ENCODE results near the gene SORT1. TPM values are rescaled to one million over a fixed set of nuclear protein-coding genes. Genes with fewer than 3 reads are reported as not detected.
"Not testable (repeated sequence)": the region's sequence is repeated elsewhere in the genome, so short reads cannot be mapped to it uniquely, and the experiment has no call there.

Gene SORT1
- total RNA-seq, 1 donor from 2014 or later: 117 TPM

- DNase-seq: peak; percentile 75
- intact Hi-C loops (cut with micrococcal nuclease): no loop called here
- peak; percentile 90 for ATAC-seq
These were observed 90.3 kb downstream of the SORT1 start for GRCh38 chr1:109307274-109308021.

GRCh38 chr1:109306832-109307273, 90.9 kb downstream of the SORT1 start, which contains the start of gene MYBPHL:
MYBPHL (minus strand) TSS chr1:109307011; CDS start chr1:109306991, 20 bp downstream.
- ATAC-seq: peak; percentile 3

GRCh38 chr1:109305991-109306390, 91.7 kb downstream of the SORT1 start:
- ATAC-seq; DNase-seq; intact Hi-C loops (cut with micrococcal nuclease): not testable (repeated sequence)

More at GRCh38 chr1:109306832-109307273, 90.9 kb downstream of the SORT1 start, which contains the start of gene MYBPHL:
- DNase-seq: no peak
- intact Hi-C loops (cut with micrococcal nuclease): no loop called here

- ATAC-seq: peak; percentile 34
These were observed 93.3 kb downstream of the SORT1 start for GRCh38 chr1:109304226-109304920.

GRCh38 chr1:109301874-109302273, 95.8 kb downstream of the SORT1 start:
- no peak for ATAC-seq
- intact Hi-C loops (cut with micrococcal nuclease): no loop called here
- no peak for DNase-seq

More at GRCh38 chr1:109304226-109304920, 93.3 kb downstream of the SORT1 start:
- intact Hi-C loops (cut with micrococcal nuclease): no loop called here
- peak; percentile 45 for DNase-seq

- DNase-seq (no peak), ATAC-seq (no peak)
- intact Hi-C loops (cut with micrococcal nuclease): no loop called here
These were observed 97.0 kb downstream of the SORT1 start for GRCh38 chr1:109300650-109301151.

- DNase-seq (peak; percentile 76), ATAC-seq (peak; percentile 79)
- intact Hi-C loops (cut with micrococcal nuclease): no loop called here
These were observed 98.0 kb downstream of the SORT1 start for GRCh38 chr1:109299558-109300343.

GRCh38 chr1:109298666-109299557, 98.8 kb downstream of the SORT1 start:
- DNase-seq (peak; percentile 62), ATAC-seq (peak; percentile 71)
- intact Hi-C loops (cut with micrococcal nuclease): no loop called here

- DNase-seq: no peak
- intact Hi-C loops (cut with micrococcal nuclease): no loop called here
- ATAC-seq: no peak
These were observed 100.9 kb downstream of the SORT1 start for GRCh38 chr1:109296782-109297181.

- intact Hi-C loops (cut with micrococcal nuclease): no loop called here
- ATAC-seq (no peak), DNase-seq (no peak)
These were observed 101.9 kb downstream of the SORT1 start for GRCh38 chr1:109295712-109296415.

GRCh38 chr1:109294481-109294880, 103.2 kb downstream of the SORT1 start:
- ATAC-seq: no peak
- DNase-seq: no peak
- intact Hi-C loops (cut with micrococcal nuclease): no loop called here

- no peak for DNase-seq
- intact Hi-C loops (cut with micrococcal nuclease): no loop called here
- ATAC-seq: no peak
These were observed 104.7 kb downstream of the SORT1 start for GRCh38 chr1:109293026-109293425.

GRCh38 chr1:109292364-109292763, 105.4 kb downstream of the SORT1 start:
- intact Hi-C loops (cut with micrococcal nuclease): no loop called here
- no peak for ATAC-seq

GRCh38 chr1:109290998-109291397, 106.7 kb downstream of the SORT1 start:
- DNase-seq (peak; percentile 69), ATAC-seq (peak; percentile 18)
- intact Hi-C loops (cut with micrococcal nuclease): no loop called here

More at GRCh38 chr1:109292364-109292763, 105.4 kb downstream of the SORT1 start:
- no peak for DNase-seq

- DNase-seq (no peak), ATAC-seq (no peak)
- intact Hi-C loops (cut with micrococcal nuclease): no loop called here
These were observed 107.6 kb downstream of the SORT1 start for GRCh38 chr1:109290137-109290536.

GRCh38 chr1:109286762-109287161, 111.0 kb downstream of the SORT1 start:
- ATAC-seq; intact Hi-C loops (cut with micrococcal nuclease); DNase-seq: not testable (repeated sequence)

GRCh38 chr1:109283748-109284600, 113.7 kb downstream of the SORT1 start:
- DNase-seq (no peak), ATAC-seq (peak; percentile 4)
- intact Hi-C loops (cut with micrococcal nuclease): no loop called here

Measured in left ventricle myocardium superior (tissue), 1 donor.